Calu3 (cell line): ENCODE measurements around the gene ZNF521. TPM values are rescaled to one million over a fixed set of nuclear protein-coding genes. Genes with fewer than 3 reads are reported as not detected.

Experiments
- BruUV-seq: library from RNA; stranded (reverse); fragments of 400-500 nt; replicated peaks from 2 replicates; lab custom pipeline; 2021; lab: Mats Ljungman, UMichigan
- CTCF ChIA-PET: fragments of 300-600 bp; sonication (Branson Sonifier 250); formaldehyde crosslinking; loops from one replicate; lab custom pipeline; 2022; ENCODE audit warnings: antibody characterized with exemption; lab: Charles Lee
- DNase-seq: peaks from one replicate; pipeline ENCODE4 v3.0.0; 2022
- H3K27ac Mint-ChIP-seq: one replicate; pipeline ENCODE4 v1.8.0; 2022; ENCODE audit warnings: mixed read lengths; ENCODE audit not compliant: unreplicated experiment
- H3K27me3 Mint-ChIP-seq: one replicate; pipeline ENCODE4 v1.8.0; 2022; ENCODE audit warnings: mixed read lengths; ENCODE audit not compliant: unreplicated experiment
- H3K36me3 Mint-ChIP-seq: one replicate; pipeline ENCODE4 v1.8.0; 2022; ENCODE audit warnings: mild to moderate bottlenecking, moderate library complexity, mixed read lengths; ENCODE audit not compliant: insufficient read depth, unreplicated experiment
- H3K4me1 Mint-ChIP-seq: one replicate; pipeline ENCODE4 v1.8.0; 2022; ENCODE audit warnings: mild to moderate bottlenecking, low read depth, mixed read lengths; ENCODE audit not compliant: unreplicated experiment
- H3K4me3 Mint-ChIP-seq: one replicate; pipeline ENCODE4 v1.8.0; 2022; ENCODE audit warnings: mild to moderate bottlenecking, low read depth, moderate library complexity, mixed read lengths; ENCODE audit not compliant: unreplicated experiment
- H3K9me3 Mint-ChIP-seq: one replicate; pipeline ENCODE4 v1.8.0; 2022; ENCODE audit warnings: low read depth, mixed read lengths; ENCODE audit not compliant: unreplicated experiment
- CTCF ChIP-seq: fragments of 200-600 bp; IDR thresholded peaks from one replicate; pipeline ENCODE4 v1.8.0; 2022; ENCODE audit warnings: antibody characterized with exemption; ENCODE audit not compliant: unreplicated experiment
- intact Hi-C: fragments of 100-400 bp; cut with micrococcal nuclease; formaldehyde crosslinking; loops from one replicate; pipeline ENCODE4 v1.10.0; 2022; ENCODE audit not compliant: unreplicated experiment
- total RNA-seq: library from RNA; stranded (reverse); gene quantifications from 2 replicates; pipeline ENCODE4 v1.2.3, GENCODE V29; 2022

ZNF521 gene
- total RNA-seq, 1 experiment from 2014 or later, result not detected

GRCh38 chr18:25019086-25019860, 332.7 kb downstream of the ZNF521 start:
- intact Hi-C loops, result no loop called here
- Mint-ChIP-seq H3K36me3 (no peaks in the 10 kb centered on the region), H3K9me3 (peaks cover 2% of the 10 kb centered on the region), H3K4me1 (no peaks in the 10 kb centered on the region), H3K4me3 (no peak overlapping the region), H3K27me3 (peaks cover 26% of the 10 kb centered on the region), H3K27ac (no peak overlapping the region)
- BruUV-seq, result no TSS peak
- no peak for DNase-seq
- TF ChIP-seq CTCF, result no peak
- CTCF ChIA-PET, result no interaction called here

GRCh38 chr18:25016666-25017065, 335.3 kb downstream of the ZNF521 start:
- Mint-ChIP-seq H3K36me3 (no peaks in the 10 kb centered on the region), H3K27me3 (peaks cover 28% of the 10 kb centered on the region), H3K4me1 (no peaks in the 10 kb centered on the region), H3K27ac (no peak overlapping the region), H3K9me3 (peaks cover 2% of the 10 kb centered on the region), H3K4me3 (no peak overlapping the region)
- intact Hi-C loops, result no loop called here
- DNase-seq, result no peak
- TF ChIP-seq CTCF, result no peak
- CTCF ChIA-PET, result no interaction called here
- no TSS peak for BruUV-seq

- no peak for DNase-seq
- Mint-ChIP-seq H3K4me3 (no peak overlapping the region), H3K27me3 (peaks cover 28% of the 10 kb centered on the region), H3K9me3 (peaks cover 2% of the 10 kb centered on the region), H3K27ac (no peak overlapping the region), H3K4me1 (no peaks in the 10 kb centered on the region), H3K36me3 (no peaks in the 10 kb centered on the region)
- BruUV-seq, result no TSS peak
- TF ChIP-seq CTCF, result no peak
- intact Hi-C loops, result no loop called here
- CTCF ChIA-PET, result no interaction called here
Observed at GRCh38 chr18:25016181-25016580, 335.8 kb downstream of the ZNF521 start.
